ENCODE measurements around the gene MRTO4. TPM values are rescaled to one million over a fixed set of nuclear protein-coding genes. Genes with fewer than 3 reads are reported as not detected.
"Not testable (repeated sequence)": the region's sequence is repeated elsewhere in the genome, so short reads cannot be mapped to it uniquely, and the experiment has no call there.

Gene MRTO4
- total RNA-seq, 4 donors from 2014 or later, result 16.0 to 19.5 (median 17.5) TPM

GRCh38 chr1:19273106-19273843, 21.7 kb downstream of the MRTO4 start:
- no peak overlapping the region for H3K27ac ChIP-seq
- no peaks in the 10 kb centered on the region for H3K9me3 ChIP-seq
- H3K36me3 ChIP-seq, result no peaks in the 10 kb centered on the region
- WGBS, 2 donors, result 82 to 87% methylated on average over 22 of the region's 22 CpGs
- intact Hi-C loops (cut with DNase I), result no loop called here
- TF ChIP-seq POLR2A (IDR thresholded peaks at IDR 0.05) (no peak), CTCF (IDR thresholded peaks at IDR 0.05) (no peak)
- H3K4me3 ChIP-seq (replicated peaks in 1 of 3), result no peak overlapping the region
- H3K27me3 ChIP-seq, result no peaks in the 10 kb centered on the region
- H3K4me1 ChIP-seq, result no peaks in the 10 kb centered on the region
- no peak for DNase-seq

DNA sequence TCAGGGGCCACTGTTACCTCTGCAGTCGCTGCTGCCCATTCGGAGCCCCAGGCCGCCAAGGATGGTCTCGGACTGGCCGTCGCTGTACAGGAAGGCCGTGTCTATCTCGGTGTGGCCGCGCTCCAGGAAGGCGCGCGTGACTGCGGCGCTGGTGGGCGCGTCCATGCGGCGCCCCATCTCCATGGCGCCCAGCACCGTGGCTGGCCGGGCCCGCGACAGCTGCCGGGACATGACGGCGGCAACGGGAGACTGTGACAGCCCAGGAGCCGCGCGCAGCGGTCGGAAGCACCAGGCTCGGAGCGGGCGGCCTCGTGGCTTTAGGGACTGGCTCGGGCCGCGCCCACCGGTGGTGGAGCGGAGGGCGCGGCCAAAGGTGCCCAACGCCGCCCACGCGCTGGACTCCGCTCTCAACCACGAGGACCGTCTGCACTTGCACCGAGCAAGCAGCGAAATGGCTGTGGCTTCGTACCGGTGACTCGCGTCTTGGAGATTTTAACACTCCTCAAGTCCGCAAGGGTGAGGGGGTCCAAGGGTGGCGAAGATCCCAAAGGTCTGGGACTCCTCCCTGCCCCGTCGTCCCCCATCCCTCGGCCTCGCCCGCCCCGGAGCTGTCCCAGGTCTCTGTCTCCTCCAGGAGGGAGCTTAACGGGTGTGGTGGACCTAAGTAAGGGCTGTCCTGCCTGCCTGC, 22.4 kb downstream of the MRTO4 start:
- H3K36me3 ChIP-seq; H3K4me1 ChIP-seq; H3K27me3 ChIP-seq; H3K27ac ChIP-seq; H3K9me3 ChIP-seq; intact Hi-C loops (cut with DNase I); H3K4me3 ChIP-seq (replicated peaks in 1 of 3): not testable (repeated sequence)
- 11 to 13% methylated on average over 11 to 20 of the region's 66 CpGs for WGBS, 2 donors
- peak; percentile 45 to 48 for DNase-seq

- intact Hi-C loops (cut with DNase I), result no loop called here
- no peaks in the 10 kb centered on the region for H3K27me3 ChIP-seq
- no peak for DNase-seq
- H3K4me3 ChIP-seq (replicated peaks in 1 of 3), result no peak overlapping the region
- no peaks in the 10 kb centered on the region for H3K36me3 ChIP-seq
- no peaks in the 10 kb centered on the region for H3K9me3 ChIP-seq
- no peak overlapping the region for H3K27ac ChIP-seq
- H3K4me1 ChIP-seq, result no peaks in the 10 kb centered on the region
- 91% methylated on average over 5 of the region's 5 CpGs for WGBS, 2 donors
- no peak for TF ChIP-seq CTCF (IDR thresholded peaks at IDR 0.05)
These were observed 23.0 kb downstream of the MRTO4 start for GRCh38 chr1:19274636-19275035.

DNA sequence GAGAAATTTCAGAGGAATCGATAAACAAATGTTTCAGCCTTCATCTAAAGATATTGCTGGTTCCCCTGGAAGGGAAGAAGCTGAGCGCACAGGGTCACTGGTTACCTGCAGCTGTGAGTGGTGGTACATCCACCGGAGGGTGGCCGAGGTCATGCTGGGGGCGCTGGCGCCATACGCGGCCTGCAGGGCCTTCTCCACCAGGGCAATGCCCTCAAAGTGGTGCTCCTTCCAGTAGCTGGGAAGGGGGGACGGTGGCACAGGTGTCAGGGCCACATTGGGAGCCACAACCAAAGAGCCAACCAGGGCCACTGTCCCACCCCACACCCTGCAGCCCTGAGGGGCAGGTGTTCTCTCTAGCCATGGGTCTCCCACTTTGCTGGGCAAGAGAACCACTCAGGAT, 32.3 kb downstream of the MRTO4 start:
- no peak for TF ChIP-seq POLR2A (IDR thresholded peaks at IDR 0.05)
- TF ChIP-seq CTCF (IDR thresholded peaks at IDR 0.05), result no peak
- Histone ChIP-seq H3K36me3 (no peaks in the 10 kb centered on the region), H3K4me1 (peaks cover 1% of the 10 kb centered on the region in 2 donors), H3K9me3 (no peaks in the 10 kb centered on the region), H3K4me3 (replicated peaks in 1 of 3) (no peak overlapping the region), H3K27ac (no peak overlapping the region), H3K27me3 (no peaks in the 10 kb centered on the region)
- intact Hi-C loops (cut with DNase I), result no loop called here
- no peak for DNase-seq
- WGBS, 2 donors, result 94 to 95% methylated on average over 9 of the region's 9 CpGs

DNA sequence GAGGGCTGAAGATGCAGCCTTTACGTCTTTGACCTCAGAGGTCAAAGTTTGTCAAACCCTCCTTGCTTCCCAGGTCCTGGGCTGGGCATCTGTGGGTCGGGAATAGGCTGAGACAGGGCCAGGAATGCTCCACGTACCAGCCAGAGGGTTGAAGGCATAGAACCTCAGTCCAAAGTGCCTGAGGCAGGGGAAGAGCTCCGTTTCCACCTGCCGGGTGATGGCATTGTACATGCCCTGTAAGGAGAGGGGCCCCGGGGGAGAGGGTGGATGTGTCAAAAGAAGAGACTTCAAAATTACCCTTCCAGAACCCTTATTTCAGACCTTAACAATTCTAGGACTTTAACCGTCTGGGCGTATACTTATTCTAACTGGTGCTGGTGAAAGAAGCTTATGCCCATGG, 33.3 kb downstream of the MRTO4 start:
- no peaks in the 10 kb centered on the region for H3K9me3 ChIP-seq
- H3K27me3 ChIP-seq, result no peaks in the 10 kb centered on the region
- intact Hi-C loops (cut with DNase I), result no loop called here
- WGBS, 2 donors, result 90% methylated on average over 7 to 8 of the region's 8 CpGs
- no peaks in the 10 kb centered on the region for H3K36me3 ChIP-seq
- TF ChIP-seq POLR2A (IDR thresholded peaks at IDR 0.05), result no peak
- no peak for TF ChIP-seq CTCF (IDR thresholded peaks at IDR 0.05)
- DNase-seq, result no peak
- peaks cover 9 to 11% of the 10 kb centered on the region in 2 donors for H3K4me1 ChIP-seq
- H3K27ac ChIP-seq, result no peak overlapping the region
- H3K4me3 ChIP-seq (replicated peaks in 1 of 3), result no peak overlapping the region

DNA sequence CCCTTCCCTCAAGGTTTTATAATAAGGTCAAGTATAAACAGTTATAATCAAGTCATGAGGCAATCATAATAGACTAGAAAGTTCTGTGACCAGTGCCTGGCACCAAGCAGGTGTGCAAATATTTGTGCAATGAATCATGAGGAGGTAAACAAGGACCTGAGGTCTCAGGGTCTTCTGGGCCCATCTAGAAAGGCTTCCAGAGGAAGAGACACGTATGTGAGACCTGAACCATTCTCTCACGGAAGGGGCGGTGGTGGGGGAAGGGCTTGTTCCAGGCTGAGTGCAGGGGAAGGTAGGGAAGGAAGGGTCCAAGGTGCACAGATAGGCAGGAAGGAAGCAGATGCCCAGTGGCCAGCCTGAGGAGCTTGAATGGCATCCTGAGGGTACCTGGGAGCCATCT, 33.8 kb downstream of the MRTO4 start:
- H3K4me3 ChIP-seq (replicated peaks in 1 of 3); DNase-seq; H3K27ac ChIP-seq; H3K9me3 ChIP-seq; H3K36me3 ChIP-seq; intact Hi-C loops (cut with DNase I); H3K27me3 ChIP-seq: not testable (repeated sequence)
- 97% methylated on average over 3 of the region's 3 CpGs for WGBS, 2 donors
- H3K4me1 ChIP-seq, result peaks cover 9 to 11% of the 10 kb centered on the region in 2 donors

DNA sequence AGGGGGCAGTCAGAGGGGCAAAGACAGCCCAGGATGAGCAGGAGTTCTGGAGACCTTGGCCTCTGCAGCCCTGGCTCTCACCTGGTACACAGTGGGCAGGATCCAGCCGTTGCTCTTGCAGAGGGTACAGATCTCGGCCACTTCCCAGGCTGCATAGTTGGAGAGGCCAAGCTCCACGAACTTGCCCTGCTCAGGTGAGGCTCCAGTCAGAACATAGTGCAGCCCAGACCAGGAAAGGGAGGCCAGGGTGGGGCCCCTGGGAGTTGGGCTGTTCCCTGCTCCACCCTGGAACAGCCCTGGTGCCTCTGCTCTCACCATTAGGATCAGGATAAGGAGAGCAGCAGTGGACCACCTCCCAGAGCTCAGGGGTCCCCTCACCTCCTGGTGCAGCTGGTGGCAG, 34.2 kb downstream of the MRTO4 start:
- H3K27ac ChIP-seq; intact Hi-C loops (cut with DNase I); H3K36me3 ChIP-seq; DNase-seq; H3K9me3 ChIP-seq; H3K4me3 ChIP-seq (replicated peaks in 1 of 3); H3K27me3 ChIP-seq: not testable (repeated sequence)
- H3K4me1 ChIP-seq, result peaks cover 9 to 11% of the 10 kb centered on the region in 2 donors
- 84% methylated on average over 3 of the region's 3 CpGs; no CpG with 5 or more reads in 1 of the 2 donors for WGBS, 2 donors
